ENCODE results near the gene TLCD1. TPM values are rescaled to one million over a fixed set of nuclear protein-coding genes. Genes with fewer than 3 reads are reported as not detected.

TLCD1 gene
- total RNA-seq, 1 donor from 2014 or later: 14.0 TPM

- Mint-ChIP-seq H3K27me3 (no peaks in the 10 kb centered on the region), H3K27ac (no peak overlapping the region), H3K4me3 (ENCODE audit: low read depth) (no peak overlapping the region), H3K9me3 (ENCODE audit: low read depth) (no peaks in the 10 kb centered on the region), H3K36me3 (ENCODE audit: insufficient read depth) (peaks cover 53% of the 10 kb centered on the region), H3K4me1 (ENCODE audit: low read depth) (peaks cover 4% of the 10 kb centered on the region)
- DNase-seq (ENCODE audit: low spot score, unreplicated experiment): no peak
- TF ChIP-seq CTCF (IDR thresholded peaks at IDR 0.05; ENCODE audit: unreplicated experiment): no peak
Measured at GRCh38 chr17:28689011-28689410, 37.0 kb downstream of the TLCD1 start.

GRCh38 chr17:28688481-28688880, 37.6 kb downstream of the TLCD1 start:
- no peaks in the 10 kb centered on the region for H3K9me3 Mint-ChIP-seq (ENCODE audit: low read depth)
- peaks cover 4% of the 10 kb centered on the region for H3K4me1 Mint-ChIP-seq (ENCODE audit: low read depth)
- DNase-seq (ENCODE audit: low spot score, unreplicated experiment): no peak
- peak overlapping the region; percentile 20 for H3K27ac Mint-ChIP-seq
- no peaks in the 10 kb centered on the region for H3K27me3 Mint-ChIP-seq
- H3K36me3 Mint-ChIP-seq (ENCODE audit: insufficient read depth): peaks cover 52% of the 10 kb centered on the region
- no peak for TF ChIP-seq CTCF (IDR thresholded peaks at IDR 0.05; ENCODE audit: unreplicated experiment)
- H3K4me3 Mint-ChIP-seq (ENCODE audit: low read depth): no peak overlapping the region

GRCh38 chr17:28686296-28686695, 39.7 kb downstream of the TLCD1 start:
- Mint-ChIP-seq H3K4me1 (ENCODE audit: low read depth) (peaks cover 4% of the 10 kb centered on the region), H3K9me3 (ENCODE audit: low read depth) (no peaks in the 10 kb centered on the region), H3K27me3 (no peaks in the 10 kb centered on the region), H3K36me3 (ENCODE audit: insufficient read depth) (peaks cover 57% of the 10 kb centered on the region), H3K4me3 (ENCODE audit: low read depth) (no peak overlapping the region), H3K27ac (no peak overlapping the region)
- no peak for DNase-seq (ENCODE audit: low spot score, unreplicated experiment)
- TF ChIP-seq CTCF (IDR thresholded peaks at IDR 0.05; ENCODE audit: unreplicated experiment): no peak

GRCh38 chr17:28685366-28685765, 40.7 kb downstream of the TLCD1 start:
- no peak overlapping the region for H3K27ac Mint-ChIP-seq
- peaks cover 4% of the 10 kb centered on the region for H3K4me1 Mint-ChIP-seq (ENCODE audit: low read depth)
- H3K9me3 Mint-ChIP-seq (ENCODE audit: low read depth): no peaks in the 10 kb centered on the region
- no peak for TF ChIP-seq CTCF (IDR thresholded peaks at IDR 0.05; ENCODE audit: unreplicated experiment)
- DNase-seq (ENCODE audit: low spot score, unreplicated experiment): no peak
- H3K4me3 Mint-ChIP-seq (ENCODE audit: low read depth): no peak overlapping the region
- H3K36me3 Mint-ChIP-seq (ENCODE audit: insufficient read depth): peaks cover 53% of the 10 kb centered on the region
- no peaks in the 10 kb centered on the region for H3K27me3 Mint-ChIP-seq

GRCh38 chr17:28684963-28685362, 41.1 kb downstream of the TLCD1 start:
- peaks cover 51% of the 10 kb centered on the region for H3K36me3 Mint-ChIP-seq (ENCODE audit: insufficient read depth)
- no peak for TF ChIP-seq CTCF (IDR thresholded peaks at IDR 0.05; ENCODE audit: unreplicated experiment)

More at GRCh38 chr17:28684963-28685362, 41.1 kb downstream of the TLCD1 start:
- Mint-ChIP-seq H3K9me3 (ENCODE audit: low read depth) (no peaks in the 10 kb centered on the region), H3K27me3 (no peaks in the 10 kb centered on the region), H3K4me3 (ENCODE audit: low read depth) (no peak overlapping the region), H3K27ac (no peak overlapping the region), H3K4me1 (ENCODE audit: low read depth) (peaks cover 4% of the 10 kb centered on the region)
- DNase-seq (ENCODE audit: low spot score, unreplicated experiment): no peak

Measured in progenitor cell of endocrine pancreas (in vitro differentiated cells).